Renal cortex interstitium (tissue), 15 donors: ENCODE results near the gene SLC22A23. TPM values are rescaled to one million over a fixed set of nuclear protein-coding genes. Genes with fewer than 3 reads are reported as not detected.
A peak's percentile ranks its signal among the peaks of the same experiment; 100 is the strongest.

Experiments
- DNase-seq, 11 donors: peaks; one replicate each; pipeline ENCODE4 v3.0.0-alpha.2; 2013; ENCODE audit warnings: low read depth in 9 of 11, low spot score in 4 of 11; ENCODE audit errors: extremely low read depth in 1 of 11
- long read RNA-seq, 16 experiments: transcript quantifications; one replicate each; lab custom pipeline, GENCODE V29; 2026
- polyA plus RNA-seq, 3 donors: library from polyadenylated mRNA; unstranded; fragments of 120-200 nt; gene quantifications; one replicate each; pipeline ENCODE4 v1.2.1, GENCODE V29; 2013; ENCODE audit not compliant: insufficient read length in 3 of 3

SLC22A23 gene, protein sequence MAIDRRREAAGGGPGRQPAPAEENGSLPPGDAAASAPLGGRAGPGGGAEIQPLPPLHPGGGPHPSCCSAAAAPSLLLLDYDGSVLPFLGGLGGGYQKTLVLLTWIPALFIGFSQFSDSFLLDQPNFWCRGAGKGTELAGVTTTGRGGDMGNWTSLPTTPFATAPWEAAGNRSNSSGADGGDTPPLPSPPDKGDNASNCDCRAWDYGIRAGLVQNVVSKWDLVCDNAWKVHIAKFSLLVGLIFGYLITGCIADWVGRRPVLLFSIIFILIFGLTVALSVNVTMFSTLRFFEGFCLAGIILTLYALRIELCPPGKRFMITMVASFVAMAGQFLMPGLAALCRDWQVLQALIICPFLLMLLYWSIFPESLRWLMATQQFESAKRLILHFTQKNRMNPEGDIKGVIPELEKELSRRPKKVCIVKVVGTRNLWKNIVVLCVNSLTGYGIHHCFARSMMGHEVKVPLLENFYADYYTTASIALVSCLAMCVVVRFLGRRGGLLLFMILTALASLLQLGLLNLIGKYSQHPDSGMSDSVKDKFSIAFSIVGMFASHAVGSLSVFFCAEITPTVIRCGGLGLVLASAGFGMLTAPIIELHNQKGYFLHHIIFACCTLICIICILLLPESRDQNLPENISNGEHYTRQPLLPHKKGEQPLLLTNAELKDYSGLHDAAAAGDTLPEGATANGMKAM
- polyA plus RNA-seq: 10 to 100 TPM; 11.2 to 15.8 (median 11.7) TPM
- long read RNA-seq, donor 1, full-length matches to known transcripts: 2 of 2 reads
- long read RNA-seq, donor 1, partial matches to known transcripts: 0 of 2 reads
- long read RNA-seq, donor 1, other reads (novel, unspliced or antisense): 0 of 2 reads
- long read RNA-seq, donor 2, partial matches to known transcripts: 0 of 1 reads
- long read RNA-seq, donor 2, other reads (novel, unspliced or antisense): 0 of 1 reads
- long read RNA-seq, donor 3, full-length matches to known transcripts: 1 of 1 reads
- long read RNA-seq, donor 3, partial matches to known transcripts: 0 of 1 reads
- long read RNA-seq, donor 3, other reads (novel, unspliced or antisense): 0 of 1 reads
- long read RNA-seq, donor 4, full-length matches to known transcripts: 2 of 2 reads
- long read RNA-seq, donor 4, partial matches to known transcripts: 0 of 2 reads
- long read RNA-seq, donor 4, other reads (novel, unspliced or antisense): 0 of 2 reads
- long read RNA-seq, donor 5: 0 reads
- long read RNA-seq, donor 6, full-length matches to known transcripts: 2 of 41 reads
- long read RNA-seq, donor 6, partial matches to known transcripts: 0 of 41 reads
- long read RNA-seq, donor 6, other reads (novel, unspliced or antisense): 39 of 41 reads
- long read RNA-seq, donor 7, full-length matches to known transcripts: 1 of 1 reads
- long read RNA-seq, donor 7, partial matches to known transcripts: 0 of 1 reads
- long read RNA-seq, donor 7, other reads (novel, unspliced or antisense): 0 of 1 reads
- long read RNA-seq, donor 8: 0 reads
- long read RNA-seq, donor 9, full-length matches to known transcripts: 1 of 1 reads
- long read RNA-seq, donor 9, partial matches to known transcripts: 0 of 1 reads
- long read RNA-seq, donor 9, other reads (novel, unspliced or antisense): 0 of 1 reads
- long read RNA-seq, donor 10, full-length matches to known transcripts: 3 of 3 reads
- long read RNA-seq, donor 10, partial matches to known transcripts: 0 of 3 reads
- long read RNA-seq, donor 10, other reads (novel, unspliced or antisense): 0 of 3 reads
- long read RNA-seq, donor 11: 0 reads
- long read RNA-seq, donor 12, full-length matches to known transcripts: 1 of 1 reads
- long read RNA-seq, donor 12, partial matches to known transcripts: 0 of 1 reads
- long read RNA-seq, donor 12, other reads (novel, unspliced or antisense): 0 of 1 reads
- long read RNA-seq, donor 13: 0 reads
- long read RNA-seq, donor 14, full-length matches to known transcripts: 1 of 1 reads
- long read RNA-seq, donor 14, partial matches to known transcripts: 0 of 1 reads
- long read RNA-seq, donor 14, other reads (novel, unspliced or antisense): 0 of 1 reads
- long read RNA-seq, donor 15, full-length matches to known transcripts: 2 of 2 reads
- long read RNA-seq, donor 15, partial matches to known transcripts: 0 of 2 reads
- long read RNA-seq, donor 15, other reads (novel, unspliced or antisense): 0 of 2 reads
- long read RNA-seq, donor 16, full-length matches to known transcripts: 5 of 5 reads
- long read RNA-seq, donor 16, partial matches to known transcripts: 0 of 5 reads
- long read RNA-seq, donor 16, other reads (novel, unspliced or antisense): 0 of 5 reads

DNA sequence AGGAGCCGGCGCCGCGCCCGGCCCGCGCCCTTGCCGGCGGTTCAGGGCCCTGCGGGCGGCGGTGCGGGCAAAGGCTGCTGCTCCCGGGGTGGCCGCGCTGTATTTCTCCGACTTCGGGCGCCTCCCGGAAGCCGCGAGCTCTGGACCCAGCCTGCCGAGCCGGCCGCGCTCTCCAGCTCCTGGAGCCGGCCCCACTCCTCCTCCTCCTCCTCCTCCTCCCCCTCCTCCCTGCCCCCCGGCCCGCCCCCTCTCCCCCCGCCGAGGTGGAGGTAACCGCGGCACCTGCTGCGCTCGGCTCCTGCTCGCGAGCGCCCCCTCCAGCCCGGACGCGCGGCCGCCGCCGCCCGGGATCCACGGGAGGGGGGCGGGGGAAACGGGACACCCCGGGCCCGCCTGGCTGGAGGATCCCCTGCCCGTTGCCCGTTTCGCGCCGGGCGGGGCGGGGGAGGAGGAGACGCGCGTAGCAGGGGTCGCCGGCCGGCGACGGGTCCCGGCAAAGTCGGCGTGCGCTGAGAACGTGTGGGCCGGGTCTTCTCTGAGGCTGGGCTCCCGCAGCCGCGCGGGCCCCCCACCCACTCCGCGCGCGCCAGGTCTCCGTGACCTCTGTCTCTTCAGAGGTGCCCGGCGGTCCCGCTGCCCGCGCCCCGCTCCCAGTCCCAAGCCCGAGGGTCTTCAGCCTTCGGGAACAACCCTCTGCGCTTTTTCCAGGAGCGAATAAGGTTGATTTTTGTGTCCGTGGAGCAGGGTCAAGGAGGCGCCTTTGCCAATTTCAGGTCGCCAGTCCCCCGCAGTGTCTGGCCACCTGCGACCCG lies at the start of gene SLC22A23:
TSS of gene SLC22A23 (minus strand) at position 153 of the 812 bp plus-strand sequence. CDS start 491 bp downstream, outside the sequence.
- peak in 7 of 11 donors; percentile 40 to 73 (median 72) for DNase-seq

DNA sequence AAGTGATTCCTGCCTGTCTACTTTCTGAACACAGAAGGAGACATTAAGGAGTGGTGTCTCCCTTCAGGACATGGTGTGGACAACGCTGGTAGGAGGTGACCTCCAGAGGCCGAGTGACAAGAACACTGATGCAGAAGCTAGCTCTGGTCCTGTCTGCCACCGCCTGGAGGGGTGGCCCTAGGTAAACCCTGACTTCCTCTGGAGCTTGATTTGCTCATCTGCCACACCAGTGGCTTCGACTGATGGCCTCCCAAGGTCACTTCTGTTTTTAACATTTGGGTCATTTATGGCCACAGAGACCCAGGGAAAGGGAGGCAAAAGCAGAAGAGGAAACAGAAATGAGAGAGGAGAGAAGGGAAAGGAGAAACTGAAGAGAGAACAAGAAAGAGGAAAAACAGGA lies 49.4 kb upstream of the SLC22A23 start:
- DNase-seq: no peak

DNA sequence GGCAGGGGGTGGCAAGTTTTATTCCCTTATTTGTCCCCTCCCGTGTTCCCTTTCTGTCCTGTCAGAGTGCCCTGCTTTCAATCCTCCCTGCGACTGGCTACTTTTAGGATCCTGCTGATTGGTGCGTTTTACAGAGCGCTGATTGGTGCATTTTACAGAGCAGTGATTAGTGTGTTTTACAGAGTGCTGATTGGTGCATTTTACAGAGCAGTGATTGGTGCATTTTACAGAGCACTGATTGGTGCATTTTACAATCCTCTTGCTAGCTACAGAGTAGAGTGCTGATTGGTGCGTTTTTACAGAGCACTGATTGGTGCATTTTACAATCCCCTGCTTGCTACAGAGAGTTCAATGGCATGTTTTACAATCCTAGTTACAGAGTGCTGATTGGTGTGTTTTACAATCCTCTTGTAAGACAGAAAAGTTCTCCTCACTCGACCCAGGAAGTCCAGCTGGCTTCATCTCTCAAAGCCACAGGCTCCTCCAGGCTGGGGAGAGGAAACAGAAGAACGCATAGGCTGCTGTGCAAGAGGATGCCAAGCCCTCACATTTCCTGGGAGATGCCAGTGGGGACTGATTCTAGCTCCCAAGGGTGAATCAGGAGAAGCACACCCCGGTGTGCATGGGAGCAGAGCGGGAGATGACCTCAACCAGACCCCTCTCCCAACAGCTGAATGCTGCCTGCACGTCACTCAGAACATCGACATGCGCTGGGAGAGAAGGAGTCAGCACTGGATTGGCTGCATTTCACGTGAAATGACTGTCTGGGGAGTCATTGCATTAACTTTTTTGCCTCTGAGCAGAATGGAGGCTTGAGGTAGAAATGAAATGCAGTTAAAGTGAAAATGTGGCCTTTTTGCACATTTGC lies 48.3 kb upstream of the SLC22A23 start:
- DNase-seq: no peak

DNA sequence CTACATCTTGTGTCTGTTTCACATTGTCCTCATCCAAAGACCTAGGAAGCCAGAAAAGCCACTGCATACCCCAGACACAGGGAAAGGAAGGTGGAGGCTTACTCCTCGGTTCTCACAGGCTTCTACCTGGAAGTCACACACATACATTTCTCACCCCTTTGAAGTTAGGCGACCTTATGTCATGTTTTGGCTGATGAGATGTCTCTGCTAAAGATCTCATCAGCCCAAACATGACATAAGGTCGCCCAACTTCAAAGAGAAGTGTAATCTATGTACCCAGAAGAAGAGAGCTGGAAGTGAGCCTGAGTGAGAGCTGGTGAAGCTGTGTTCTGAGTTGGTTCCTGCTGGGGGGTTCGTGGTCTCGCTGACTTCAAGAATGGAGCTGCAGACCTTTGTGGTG lies 47.5 kb upstream of the SLC22A23 start:
- DNase-seq: no peak

DNA sequence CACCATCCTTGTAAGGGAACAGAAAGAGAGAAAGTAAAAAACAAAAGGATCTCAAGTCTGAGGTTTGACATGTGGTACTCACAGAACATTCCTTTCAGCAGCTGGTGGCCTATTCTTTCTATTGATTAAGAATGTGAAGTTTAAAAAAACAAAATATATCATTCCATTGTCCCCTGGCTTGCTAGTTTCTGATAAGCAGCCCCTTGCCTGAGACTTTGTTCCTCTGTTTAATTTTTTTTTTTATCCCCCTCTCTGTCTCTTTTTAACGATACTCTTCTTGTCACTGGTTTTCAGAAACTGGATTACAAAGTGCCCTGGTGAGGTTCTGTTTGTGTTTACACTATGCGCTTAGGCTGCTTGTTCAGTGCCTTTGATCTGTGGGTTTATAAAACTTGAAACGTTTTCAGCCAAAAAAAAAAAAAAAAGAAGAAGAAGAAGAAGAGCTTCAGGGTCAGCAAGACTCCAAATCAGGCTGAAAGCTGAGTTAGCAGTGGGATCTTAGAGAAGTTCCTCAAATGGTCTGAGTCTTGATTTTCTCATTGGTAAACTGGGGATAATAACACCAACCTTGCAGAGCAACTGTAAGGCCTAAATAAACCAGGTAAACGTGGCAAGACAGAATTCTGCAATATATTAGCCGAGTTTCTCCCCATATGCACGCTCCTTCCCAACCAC lies 45.1 kb upstream of the SLC22A23 start:
- DNase-seq: no peak

DNA sequence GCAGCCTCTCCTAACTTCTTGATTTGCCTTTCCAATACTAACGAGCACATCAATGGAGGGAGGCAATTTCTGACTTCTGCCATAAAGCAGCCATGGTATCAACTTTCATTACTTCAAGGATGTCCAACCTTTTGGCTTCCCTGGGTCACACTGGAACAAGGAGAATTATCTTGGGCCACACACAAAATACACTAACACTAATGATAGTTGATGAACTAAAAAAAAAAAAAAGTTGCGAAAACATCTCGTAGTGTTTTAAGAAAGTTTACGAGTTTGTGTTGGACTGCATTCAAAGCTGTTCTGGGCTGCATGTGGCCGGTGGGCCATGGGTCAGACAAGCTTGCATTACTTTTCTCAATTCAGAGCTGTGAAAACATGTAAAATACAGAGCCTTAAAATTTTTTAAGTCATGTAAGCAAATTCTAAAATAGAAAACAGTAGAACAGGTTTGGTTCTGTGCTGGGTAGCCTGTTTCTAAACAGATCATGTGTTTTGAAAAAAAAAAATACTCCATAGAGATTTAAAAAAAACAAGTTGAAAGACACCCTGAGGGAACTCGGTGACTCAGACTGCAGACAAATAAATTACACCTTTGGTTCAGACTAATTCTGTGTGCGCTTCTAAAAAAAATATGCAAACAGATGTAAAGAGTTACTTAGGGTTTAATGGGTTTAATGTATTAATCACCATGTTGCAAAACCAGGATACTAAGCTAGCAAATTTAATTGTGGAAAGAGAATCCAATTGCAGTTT lies 43.6 kb upstream of the SLC22A23 start:
- peak in 9 of 11 donors; percentile 15 to 46 (median 36) for DNase-seq

DNA sequence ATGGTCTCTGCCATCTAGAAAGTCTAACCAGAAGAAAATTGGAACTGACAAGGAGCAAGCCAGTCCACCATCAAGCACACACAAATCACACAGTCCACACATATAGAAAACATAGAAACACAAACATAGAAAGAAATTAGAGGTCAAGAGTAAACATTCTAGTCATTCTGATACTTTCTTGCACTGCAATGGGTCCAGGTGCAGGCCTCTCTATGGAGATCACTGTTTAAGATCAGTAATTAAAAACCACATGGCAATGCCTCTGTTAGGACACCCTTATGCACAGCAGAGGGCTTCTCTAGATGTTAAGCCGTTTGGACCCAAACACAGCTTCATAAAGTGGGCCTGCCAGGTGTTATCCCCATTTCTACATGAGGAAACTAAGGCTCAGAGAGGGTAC lies 42.8 kb upstream of the SLC22A23 start:
- no peak for DNase-seq

DNA sequence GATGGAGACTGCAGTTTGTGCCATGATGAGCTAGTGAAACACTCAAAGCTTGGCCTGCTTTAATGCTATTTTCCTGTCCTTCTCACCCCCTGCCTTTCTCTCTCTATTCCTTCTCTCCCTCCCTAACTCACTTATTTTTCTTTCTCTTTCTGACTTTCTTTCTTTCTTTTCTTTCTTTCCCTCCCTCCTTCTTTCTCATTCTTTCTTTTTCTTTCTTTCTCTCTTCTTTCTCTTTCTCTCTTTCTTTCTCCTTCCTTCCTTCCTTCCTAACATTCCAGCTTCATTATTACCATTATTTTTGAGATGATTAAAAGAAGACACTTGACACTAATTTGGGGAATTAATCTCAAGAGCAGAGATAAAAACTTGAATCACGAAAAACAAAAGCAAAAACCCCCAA lies 39.5 kb upstream of the SLC22A23 start:
- no peak for DNase-seq

DNA sequence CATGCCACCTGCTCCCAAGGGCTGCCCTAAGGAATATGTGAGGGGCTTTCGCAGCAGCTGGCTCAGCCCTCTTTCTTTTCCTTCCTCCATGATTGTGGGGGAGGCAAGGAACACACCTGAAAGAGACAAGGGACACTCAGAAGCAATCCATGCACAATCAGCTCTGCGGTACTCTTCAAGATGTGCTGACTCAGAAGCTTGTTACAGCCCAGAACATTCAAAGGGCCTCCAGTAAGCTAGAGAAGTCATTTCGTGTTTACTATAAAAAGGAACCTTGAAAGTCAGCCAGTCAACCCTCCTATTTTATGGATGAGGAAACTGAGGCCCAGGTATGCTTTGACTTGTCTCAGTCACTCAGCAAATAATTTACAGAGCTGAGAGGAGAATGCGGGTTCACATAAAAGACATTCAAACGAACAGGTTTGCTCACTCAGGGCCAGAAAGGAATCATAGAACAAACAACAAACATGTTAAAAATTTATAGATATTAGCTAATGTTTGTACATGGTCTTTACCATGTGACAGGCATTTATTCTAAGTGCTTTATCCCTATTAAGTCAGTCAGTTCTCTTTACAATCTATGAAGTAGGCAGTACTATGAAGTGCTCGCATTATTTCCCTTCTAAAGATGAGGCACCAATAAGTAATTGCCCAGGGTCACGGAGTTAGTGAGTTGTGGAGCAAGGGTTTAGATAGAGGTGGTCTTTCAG lies 37.7 kb upstream of the SLC22A23 start:
- no peak for DNase-seq

DNA sequence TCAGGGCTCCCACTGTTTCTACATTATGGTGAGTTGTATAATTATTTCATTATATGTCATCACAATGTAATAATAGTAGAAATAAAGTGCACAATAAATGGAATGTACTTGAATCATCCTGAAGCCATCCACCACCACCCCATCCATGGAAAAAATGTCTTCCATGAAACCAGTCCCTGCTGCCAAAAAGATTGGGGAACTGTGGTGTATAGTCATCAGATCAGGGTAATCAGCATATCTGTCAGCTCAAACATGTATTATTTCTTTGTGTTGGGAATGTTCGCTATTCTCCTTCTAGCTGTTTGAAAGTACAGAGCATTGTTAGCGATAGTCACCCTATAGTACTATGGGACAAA lies 33.8 kb upstream of the SLC22A23 start:
- no peak for DNase-seq

DNA sequence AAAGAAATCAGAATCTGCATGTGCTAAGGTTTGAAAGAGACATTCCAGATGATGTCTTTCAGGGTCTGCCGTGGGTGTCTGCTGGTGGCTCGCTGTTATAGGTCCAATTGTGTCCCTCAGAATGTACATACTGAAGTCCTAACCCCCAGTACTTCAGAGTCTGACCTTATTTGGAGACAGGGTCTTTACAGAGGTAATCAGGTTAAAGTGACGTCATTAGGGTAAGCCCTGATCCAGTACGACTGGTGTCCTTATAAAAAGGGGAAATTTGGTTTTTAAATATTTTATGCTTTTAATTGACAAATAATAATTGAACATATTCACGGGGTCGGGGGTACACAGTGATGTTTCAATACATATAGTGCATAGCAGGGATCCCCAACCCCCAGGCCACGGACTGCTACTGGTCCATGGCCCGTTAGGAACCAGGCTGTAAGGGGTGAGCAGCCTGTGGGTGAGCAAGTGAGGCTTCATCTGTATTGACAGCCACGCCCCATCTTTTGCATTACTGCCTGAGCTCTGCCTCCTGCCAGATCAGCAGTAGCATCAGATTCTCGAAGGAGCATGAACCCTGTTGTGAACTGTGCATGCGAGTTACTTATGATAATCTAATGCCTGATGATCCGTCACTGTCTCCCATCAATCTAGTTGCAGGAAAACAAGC lies 33.2 kb upstream of the SLC22A23 start:
- no peak for DNase-seq

DNA sequence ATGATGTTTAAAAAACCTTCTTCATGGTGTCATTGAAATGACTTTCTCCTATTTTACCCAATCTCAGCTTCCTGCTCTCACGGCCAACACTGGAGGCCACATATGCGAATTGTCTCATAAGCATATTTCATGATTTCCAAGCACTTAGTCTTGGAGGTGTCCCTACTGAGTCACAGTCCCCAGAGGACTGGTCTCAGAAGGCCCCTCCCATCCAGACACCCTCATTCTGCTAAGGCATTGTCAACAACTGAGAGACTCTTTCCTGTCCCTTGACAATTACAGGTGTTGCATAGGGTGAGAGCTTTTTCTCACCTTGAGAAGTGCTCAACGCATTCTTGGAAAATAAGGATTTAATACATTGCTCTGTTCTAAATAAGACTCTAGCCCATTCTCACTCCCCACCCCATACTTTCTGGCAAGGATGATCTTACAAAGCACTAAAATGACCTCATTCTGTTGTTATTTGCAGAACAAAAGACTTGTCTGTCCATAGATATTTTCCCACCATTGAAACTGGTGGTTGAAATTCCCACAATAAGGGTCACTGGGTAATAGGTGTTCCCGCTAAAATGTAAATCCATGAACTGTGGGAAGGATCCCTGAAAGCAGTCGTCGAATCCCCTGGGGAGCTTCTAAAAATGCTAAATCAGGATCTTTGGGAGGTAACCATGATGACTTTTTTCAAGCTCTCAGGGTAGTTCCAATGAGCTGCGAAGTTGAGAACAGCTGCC lies 32.3 kb upstream of the SLC22A23 start:
- DNase-seq: no peak

DNA sequence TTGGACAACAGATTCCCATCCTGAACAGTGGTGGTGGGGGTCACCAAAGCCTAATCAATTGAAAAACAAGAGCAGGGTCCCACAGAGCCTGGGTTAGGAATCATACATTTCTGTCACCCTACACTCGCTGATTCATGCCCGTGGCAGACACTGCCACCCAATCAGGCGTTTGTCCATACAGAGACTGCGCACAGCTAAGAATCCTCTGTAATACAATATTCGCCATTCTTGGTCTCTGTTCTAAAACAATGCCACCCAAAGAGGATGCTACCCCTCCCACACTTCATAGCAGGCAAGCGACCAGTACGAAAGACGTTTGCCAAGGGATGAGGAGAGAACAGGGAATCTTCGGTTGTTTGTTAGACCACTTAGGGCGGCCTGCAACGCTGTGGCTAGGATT lies 28.1 kb upstream of the SLC22A23 start:
- no peak for DNase-seq
